Activated CD4-positive, alpha-beta T cell treated with anti-CD3 and anti-CD28 coated beads for 48 hours (primary cell): Measurements from ENCODE around the gene STC2.

ENCODE experiments used
- DNase-seq: peaks from one replicate; pipeline ENCODE4 v3.0.0-alpha.2; 2020

STC2 gene

DNA sequence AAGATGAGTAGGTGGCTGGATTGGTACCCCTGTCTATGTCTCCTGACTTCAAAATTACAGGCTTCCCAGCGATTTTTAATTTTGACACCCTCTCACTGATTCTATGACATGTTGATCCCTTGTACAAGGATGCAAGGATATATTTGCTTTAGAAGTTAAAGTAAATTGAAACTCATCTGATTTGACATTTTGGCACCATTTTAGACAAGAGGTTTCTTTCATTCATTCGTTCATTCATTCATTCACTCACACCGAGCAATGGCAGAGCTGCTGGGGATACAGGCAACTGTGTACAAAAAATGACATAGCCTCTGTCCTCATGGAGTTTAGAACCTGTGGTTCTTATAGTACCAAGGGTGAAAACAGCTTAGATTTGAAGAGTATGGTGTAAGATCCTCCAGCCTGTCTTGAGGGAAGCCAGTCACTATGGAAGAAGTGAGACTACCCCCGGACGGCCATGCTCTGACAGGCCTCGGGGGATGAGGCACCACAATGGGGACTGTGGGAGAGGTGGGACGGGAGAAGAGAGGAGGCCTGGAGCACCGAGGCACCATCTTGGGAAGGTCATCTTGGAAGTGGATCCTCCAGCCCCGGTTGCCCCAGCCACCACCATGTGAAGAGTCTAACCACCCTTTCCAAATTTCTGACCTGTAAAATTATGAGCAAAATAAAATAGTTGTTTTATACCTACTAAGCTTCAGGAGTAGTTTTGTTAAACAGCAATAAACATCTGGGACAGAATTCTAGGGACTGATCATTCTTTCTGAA lies 16.2 kb downstream of the STC2 start:
- DNase-seq = no peak

DNA sequence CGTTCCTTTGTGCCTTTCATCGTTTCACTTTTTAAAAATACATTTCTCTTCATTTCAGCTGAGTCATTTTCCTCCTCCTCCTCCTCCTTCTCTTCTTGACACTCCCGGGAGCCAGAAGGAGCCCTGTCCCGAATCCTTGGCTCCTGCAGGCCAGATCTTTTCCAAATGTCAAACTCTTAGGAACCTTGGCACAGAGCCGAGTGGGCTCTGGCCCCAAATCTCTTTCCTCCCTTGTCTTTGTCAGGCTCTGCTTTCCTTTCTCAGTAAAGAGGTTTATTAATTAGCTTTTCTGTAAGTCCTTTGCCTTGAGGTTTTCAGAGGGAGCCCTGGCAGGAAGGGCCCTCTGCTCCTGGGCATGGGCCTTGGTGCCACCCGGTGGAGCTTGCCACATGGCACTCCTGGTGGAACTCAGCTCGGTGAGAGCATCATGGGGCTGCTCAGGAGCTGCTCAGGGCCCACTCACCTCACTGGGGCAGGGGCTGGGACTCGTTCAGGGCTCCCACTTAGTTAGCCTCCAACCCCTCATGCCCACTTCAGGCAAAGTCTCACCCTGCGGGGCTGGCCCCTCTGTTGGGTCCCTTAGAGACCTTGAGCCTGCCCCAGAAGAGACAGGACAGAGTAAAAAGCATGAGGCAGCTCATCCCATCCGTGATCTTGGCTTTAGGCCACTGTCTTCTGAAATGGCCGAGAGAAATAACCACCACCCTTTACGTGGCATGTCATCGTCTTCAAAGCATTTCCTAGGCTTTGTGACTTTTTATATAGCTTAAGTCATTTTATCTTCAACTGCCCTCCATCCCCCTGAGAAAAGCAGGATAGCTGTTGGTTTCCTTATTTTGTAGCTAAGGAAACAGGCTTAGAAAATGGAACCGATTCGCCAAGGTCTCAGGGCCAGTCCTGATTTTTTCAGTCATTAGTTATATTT lies 17.1 kb downstream of the STC2 start:
- DNase-seq = no peak

DNA sequence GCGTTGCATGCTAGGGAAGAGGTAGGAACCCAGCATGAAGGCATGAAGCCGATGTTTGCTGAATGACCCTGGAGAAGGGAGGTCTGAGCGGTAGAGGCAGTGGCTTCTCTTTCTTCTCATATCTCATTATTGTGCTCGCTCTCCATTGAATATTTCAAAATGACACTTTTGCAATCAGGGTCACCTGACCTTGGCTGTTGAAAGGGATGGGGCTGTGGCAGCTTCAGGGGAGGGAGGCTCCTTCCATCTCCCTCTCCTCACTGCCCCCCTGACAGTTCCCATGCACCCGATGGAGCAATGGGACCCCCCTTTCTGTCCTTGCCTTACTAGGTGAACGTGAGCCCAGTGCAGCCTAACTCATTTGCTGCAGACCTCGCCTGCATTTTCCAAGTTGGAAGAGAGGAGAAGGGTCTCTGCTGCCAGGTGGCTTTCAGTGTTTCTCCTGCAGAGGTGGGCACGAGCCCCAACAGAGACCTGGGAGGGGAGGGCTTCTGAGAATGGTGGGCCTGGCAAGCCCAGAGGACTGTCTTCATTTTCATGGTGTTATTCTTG lies 17.9 kb downstream of the STC2 start:
- DNase-seq = no peak

DNA sequence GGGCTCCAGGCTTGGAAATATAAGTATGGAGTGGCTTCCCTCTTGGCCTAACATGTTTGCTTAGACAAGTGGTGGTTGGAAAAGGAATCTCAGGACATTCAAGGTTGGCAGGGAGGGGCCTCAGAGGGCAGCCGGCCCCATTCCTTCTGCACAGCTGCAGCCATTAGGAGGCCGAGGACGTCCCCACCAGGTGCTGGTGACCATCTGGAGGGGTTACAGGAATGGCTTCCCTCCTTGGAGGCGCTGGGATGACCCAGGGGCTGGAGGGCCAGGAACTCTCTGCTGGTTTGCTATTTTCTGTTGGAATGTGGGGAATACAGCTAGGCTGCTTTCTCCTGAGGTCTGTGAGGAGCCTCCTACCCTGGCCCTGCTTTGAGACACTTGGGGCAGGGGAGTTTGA lies 18.5 kb downstream of the STC2 start:
- no peak for DNase-seq

DNA sequence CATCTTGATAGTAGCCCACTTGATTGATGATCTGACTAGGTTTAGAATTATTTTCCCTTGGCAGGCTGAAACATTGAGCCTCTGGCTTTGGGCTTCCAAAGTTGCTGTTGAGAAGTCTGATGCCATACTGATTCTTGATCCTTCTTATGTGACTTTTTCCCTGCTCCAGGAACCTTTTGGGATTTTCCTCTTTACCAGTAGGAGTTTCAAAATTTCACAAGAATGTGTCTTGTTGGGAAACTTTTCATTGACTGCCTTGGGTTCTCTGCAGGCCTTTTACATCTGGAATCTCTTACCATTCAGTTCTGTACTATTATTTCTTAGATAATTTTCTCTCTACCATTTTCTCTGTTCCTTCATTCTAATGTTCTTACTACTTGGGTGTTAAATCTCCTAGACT lies 20.0 kb downstream of the STC2 start:
- DNase-seq = no peak

DNA sequence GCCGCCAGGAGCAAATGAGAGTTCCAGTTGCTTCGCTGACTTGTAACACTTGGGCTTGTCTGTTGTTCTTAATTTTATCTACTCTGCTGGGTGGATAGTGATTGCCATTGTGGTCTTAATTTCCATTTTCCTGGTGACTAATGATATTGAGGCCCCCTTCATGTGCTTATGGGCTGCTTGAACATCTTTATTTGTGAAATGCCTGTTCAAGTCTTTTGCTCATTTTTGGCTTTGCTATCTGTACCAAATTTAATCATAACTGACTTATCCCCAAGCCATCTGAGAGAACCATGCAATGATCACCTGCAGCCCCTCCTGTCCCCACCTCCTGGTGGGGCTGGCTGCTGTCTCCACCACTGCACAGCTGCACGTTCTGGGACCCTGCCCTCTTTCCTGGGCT lies 20.5 kb downstream of the STC2 start:
- DNase-seq = no peak

DNA sequence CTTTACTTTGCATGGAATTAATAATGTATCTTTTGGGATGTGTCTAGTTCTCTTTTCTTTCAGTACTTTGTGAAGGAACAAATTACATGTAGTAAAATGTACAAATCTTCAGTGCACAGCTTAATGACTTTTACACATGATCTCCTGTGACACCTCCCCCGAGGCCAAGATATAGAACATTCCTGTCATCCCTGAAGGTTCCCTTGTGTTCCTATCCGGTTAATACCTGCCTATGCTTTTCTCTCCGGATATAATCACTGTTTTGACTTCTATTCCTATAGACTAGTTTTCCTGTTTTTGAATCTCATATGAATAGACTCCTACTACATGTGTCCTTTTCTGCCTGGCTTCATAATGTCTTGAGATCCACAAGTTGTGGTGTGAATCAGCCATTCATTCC lies 21.5 kb downstream of the STC2 start:
- DNase-seq = no peak

DNA sequence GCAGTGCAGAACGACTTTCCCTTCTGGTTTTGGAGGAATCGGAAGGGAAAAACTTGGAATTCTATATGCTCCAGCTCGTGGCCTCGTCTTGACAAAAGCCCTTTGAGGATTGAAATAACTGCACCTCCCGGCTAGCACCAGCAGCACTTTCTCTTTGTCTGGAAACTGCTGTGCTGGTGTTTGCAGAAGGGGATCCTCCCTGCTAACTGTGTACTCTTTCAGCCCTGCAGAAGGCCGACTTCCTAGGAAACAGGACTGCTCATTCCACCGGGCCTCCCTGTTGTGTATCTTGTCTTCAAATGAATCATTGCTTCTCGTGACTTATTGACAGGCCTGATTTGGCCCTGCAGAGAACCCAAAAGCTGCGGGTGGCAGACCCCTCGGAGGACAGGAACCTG lies 23.6 kb downstream of the STC2 start:
- no peak for DNase-seq

DNA sequence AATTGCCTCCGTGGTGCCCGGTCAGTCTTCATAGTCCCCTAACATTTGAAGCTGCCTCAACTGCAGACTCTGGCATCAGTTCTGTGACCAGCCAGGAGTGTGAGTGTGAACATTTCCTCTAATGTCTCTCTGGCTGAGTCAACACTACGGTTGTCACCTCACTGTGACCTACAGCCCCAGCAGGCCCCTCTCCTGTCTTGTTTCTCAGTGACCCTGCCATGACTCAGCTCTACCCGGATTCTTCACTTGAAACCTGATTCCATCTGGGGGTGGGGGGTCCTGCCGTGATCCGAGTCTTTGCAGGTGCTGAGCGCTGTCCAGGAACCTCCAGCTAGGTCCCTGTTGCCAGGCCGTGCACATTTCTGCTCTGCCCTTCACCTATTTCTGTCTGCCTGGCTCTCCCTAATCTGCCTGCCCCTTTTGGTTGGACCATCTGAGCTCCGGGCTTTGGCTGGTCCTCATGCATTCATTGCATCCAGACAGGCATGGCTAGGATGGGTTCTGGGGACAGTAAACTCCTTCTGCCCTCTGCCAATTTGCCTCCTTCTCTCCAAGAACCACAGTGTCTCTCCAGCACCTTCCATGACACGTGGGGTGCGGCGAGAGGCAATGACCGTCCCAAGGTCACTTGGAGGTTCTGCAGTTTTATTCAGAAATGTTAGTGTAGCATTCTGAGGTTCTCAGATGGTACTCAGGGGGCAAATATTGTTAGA lies 24.2 kb downstream of the STC2 start:
- no peak for DNase-seq

DNA sequence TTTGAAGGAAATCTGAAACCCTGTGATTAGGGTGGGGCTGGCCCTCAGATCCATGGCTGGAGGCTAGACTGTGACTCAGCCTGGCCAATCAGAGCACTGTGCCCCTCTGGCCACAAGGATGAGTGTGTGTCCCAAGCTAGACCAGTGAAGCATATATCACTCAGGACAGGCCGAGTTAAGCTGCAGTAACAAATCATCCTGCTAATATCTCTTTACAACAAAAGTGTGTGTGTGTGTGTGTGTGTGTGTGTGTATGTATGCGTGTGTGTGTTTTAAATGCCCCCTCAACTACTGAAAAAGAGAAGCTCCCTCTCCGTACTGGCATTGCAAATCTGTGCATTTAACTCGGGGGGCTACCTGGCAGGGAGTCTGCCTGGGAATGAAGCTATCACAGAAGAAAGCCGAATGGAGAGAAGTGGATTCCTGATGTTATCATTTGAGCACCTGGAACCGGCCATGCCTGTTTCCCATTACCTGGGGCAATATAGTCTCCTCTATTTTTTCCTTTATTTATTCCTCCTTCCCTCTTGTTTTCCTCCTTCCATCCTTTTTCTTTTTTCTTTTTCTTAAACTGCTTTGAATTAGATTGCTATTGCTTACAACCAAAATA lies 25.6 kb downstream of the STC2 start:
- no peak for DNase-seq

DNA sequence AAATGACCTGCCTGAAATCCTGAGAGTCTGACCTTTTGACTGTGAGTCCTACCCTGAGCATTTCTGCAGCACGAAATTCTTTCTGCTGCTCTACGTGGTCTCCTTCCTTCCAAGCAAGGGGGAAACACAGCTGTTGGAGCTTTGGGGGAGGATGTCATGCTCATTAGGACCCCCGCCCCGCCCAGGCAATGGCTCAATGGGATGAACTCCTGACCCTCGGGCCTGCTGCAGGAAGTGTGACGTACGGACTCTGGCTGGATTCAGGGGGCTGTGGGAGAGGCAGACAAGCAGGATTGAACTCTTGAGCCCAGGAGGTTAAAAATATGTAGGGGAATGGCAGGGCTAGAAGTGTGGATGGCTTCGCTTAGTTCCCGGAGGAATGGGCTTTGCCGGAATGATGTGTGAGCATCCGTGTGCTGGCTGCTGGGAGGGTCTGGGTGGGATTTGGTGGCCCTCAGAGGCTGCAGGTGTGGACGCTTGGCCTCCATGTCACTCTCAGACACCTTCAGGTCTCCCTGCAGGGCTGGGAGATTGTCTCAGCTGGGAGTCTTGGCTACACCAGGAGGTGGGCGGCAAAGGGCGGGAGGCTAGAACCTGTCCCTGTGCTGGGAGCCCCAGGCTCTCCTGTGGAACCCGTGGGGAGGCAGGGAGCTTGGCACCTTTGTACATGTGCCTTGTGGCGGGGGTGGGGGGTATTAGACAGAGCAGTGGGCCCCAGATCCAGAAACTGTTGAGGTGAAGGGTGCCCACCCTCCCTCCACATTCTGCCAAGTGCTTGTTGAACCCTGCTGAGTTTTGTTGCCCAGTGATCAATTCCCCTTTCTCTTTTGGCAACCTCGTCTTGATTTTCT lies 26.3 kb downstream of the STC2 start:
- DNase-seq = no peak

DNA sequence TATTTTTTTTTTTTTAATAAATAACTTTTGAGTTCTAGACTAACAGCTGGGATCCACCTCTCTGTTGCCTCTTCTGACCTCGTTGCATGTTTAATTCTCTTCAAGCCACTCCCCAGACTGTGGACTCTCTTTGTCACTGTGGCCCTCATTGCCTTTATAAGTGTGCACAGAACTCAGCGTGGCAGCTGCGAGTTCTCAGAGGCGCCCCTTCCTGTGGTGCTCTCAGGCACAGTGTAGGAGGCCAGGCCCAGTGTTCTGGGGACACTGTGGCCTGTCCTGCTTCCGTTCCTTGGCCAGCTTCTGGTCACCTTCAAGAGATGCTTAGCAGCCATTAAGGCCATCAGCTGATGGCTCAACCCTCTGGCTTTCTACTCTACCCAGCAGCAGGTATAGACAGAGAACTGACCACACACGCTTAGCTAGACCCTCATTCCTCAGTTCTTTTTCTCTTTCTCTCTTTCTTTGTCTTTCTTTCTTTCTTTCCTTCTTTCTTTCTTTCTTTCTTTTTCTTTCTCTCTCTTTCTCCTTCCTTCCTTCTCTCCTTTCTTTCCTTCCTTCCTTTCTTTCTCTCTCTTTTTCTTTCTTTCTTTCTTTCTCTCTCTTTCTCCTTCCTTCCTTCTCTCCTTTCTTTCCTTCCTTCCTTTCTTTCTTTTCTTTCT lies 27.7 kb downstream of the STC2 start:
- DNase-seq = no peak

DNA sequence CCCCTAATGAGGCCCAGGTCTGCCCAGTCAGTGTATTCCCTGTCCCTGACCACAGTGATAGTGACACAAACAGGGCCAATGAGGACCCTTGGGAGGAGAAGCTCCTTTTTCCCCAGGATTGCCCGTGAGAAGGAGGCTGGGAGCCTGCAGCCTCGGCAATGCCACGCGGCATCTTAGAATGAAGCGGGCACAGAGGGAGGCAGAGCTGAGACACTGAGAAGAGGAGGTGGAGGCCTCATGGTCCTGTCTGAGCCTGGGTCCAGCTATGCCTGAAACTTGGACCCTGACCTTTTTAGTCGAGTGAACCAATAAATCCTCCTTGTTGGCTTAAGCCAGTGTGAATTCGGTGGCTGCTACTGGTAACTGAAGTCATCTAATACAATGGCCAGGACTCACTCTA lies 28.4 kb downstream of the STC2 start:
- DNase-seq = no peak

DNA sequence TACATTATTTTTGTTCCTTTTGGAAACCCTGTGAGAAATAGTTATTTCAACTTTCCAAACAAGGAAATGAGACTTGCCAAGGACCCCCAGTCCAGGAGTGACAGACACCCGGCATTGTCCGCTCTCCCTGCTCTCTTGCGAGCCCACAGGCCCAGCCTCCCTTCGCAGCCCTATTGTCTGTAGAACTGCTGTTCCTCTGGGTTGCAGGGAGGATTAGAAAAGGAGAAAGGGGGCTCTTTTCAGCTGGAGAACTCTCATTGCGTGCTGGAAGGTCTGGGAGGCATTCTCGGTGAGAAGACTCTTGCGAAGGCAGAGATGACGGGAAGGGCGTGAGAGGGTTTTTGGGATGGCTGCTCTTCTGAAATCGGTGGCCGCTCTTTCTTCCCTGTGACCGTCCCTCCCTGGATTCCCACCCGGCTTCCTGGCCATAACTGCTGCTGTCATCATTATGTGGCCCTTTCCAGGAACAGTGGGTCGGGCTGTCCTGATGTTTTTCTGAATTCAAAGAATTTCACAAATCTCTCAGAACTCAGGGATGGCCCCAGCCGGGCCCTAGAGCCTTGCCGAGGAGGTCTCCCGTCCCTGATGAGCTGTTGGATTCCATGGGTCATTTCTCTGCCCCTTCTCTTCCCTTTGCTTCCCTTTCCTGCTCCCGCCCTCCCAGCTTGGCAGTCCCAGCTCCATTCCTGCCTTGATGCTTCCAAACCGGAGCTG lies 29.8 kb downstream of the STC2 start:
- no peak for DNase-seq

DNA sequence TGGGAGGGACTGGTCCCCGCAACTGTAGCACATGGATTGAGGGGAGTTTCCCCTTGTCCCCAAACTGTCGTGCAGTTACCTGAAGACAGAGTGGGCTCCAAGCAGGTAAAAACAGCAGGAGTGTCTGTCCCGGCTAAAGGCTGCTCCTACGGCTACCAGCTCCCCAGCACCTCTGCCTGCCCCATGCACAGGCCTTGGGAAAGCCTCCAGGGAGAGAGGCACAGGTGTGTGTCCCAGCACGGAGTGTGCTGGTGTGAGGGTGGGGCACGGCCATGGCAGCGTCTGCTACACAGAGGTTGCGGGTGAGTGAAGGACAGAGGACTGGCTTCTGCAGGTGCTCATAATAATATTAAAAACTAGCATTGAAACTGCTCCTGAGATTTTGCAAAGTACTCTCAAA lies 30.4 kb downstream of the STC2 start:
- DNase-seq = no peak

DNA sequence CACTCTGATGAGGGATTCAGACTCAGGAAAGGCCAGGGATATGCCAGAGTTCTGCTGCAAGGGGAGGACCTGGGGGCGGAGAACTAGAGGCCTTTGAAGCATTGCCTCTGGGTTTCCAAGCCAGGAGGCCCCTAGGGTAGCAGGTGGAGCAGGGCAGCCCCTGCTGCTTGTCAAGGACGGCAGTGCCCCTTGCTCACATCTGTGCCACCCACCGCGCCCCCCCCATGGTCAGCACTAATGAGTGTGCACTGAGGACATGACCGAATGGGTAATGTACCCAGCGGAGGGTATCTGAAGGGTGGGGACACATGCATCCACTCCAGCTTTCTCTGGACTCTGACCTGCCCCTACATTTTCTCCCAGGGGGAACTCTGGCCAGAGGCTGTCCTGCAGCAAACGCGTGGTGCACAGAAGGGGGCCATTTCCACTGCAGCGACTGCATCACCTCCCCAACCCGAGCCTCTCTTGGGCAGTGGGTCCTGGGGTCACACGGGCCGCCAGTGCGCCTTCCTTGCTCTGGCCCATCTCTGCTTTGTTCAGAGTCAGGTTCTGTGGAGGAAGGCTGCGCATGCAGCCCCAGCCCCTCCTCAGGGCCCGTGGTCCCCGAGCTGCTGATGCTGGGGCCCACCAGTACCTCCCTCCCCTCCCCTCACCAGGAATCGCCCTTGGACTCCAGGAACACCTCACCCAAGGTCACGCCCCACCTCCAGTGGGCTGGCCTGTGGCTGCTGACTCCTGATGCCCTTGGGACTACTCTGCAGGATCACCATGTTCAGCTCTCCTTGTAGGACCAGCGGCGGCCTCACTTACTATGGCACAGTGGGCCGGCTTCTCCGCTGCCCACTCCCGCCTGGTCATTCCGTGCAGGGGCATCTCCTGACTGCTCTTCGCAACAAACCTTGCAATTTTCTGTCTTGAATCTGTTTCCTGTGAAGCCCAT lies 31.2 kb downstream of the STC2 start:
- DNase-seq = no peak

DNA sequence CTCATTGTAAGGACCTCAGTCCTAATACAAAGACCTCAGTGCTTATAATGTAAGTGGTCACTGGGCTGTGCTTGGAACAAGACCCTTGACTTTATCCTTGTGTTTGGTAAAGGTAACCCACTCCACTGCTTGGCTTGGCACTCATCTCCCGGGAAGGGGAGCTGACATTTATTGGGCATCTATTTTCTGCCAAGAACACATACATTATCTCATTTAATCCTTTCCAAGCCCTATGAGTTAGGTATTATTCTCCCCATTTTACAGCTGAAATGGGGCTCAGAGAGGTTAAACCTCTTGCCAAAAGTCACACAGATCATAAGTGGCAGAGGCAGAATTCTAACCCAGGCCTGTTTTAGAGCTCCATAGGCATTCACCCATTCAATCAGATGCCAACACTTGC lies 32.4 kb downstream of the STC2 start:
- DNase-seq = no peak

DNA sequence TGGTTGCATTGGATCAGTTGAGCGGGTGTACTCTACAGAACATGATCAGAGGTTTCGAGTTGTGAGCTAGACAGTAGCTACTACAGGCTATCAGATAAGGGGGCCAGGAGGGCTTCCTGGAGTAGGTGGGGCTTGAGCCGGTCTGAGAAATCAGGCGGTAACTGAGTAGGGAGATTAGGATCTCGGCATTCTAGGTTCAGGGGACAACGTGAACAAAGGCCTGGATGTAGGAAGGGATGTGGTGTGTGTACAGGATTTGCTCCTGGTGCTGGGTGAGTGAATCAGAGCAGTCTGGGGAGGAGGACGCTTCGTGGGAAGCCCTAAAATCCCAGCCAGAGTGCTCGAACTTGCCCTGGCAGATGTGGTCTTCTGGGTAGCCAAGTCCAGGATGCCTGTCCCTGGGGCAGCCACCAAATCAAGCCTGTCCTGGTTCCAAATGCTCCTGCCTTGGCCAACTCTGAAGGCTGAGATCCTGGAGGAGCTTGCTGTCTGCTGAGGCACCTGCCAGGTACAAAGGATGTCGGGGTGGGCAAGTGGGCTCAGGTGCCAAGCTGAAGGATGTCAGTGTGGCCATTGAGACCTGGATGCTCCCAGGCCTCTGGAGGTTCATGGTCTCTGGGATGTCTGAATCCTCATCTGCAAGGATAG lies 33.4 kb downstream of the STC2 start:
- no peak for DNase-seq
